MV-4-11 (cell line): ENCODE measurements around the gene CCDC102A.
"Not testable (repeated sequence)": the region's sequence is repeated elsewhere in the genome, so short reads cannot be mapped to it uniquely, and the experiment has no call there.

Source experiments
- DNase-seq: peaks from one replicate; lab custom pipeline; 2025; lab: John Stamatoyannopoulos, UW

Gene CCDC102A

GRCh38 chr16:57500578-57501111, 35.7 kb downstream of the CCDC102A start:
- DNase-seq, result no peak

GRCh38 chr16:57499941-57500340, 36.4 kb downstream of the CCDC102A start:
- DNase-seq, result not testable (repeated sequence)

GRCh38 chr16:57498031-57498430, 38.3 kb downstream of the CCDC102A start:
- DNase-seq, result no peak

GRCh38 chr16:57497121-57497520, 39.2 kb downstream of the CCDC102A start:
- no peak for DNase-seq

GRCh38 chr16:57493767-57494166, 42.6 kb downstream of the CCDC102A start:
- no peak for DNase-seq

GRCh38 chr16:57489229-57489628, 47.1 kb downstream of the CCDC102A start:
- DNase-seq, result no peak

GRCh38 chr16:57486858-57487834, 49.2 kb downstream of the CCDC102A start:
- DNase-seq, result no peak

GRCh38 chr16:57485916-57486857, 50.2 kb downstream of the CCDC102A start, which contains the start of gene DOK4:
Gene DOK4 (minus strand): TSS chr16:57486493. CDS start chr16:57479507, 6,986 bp downstream.
- peak; percentile 36 for DNase-seq

- no peak for DNase-seq
Observed at GRCh38 chr16:57485091-57485915, 51.1 kb downstream of the CCDC102A start.

- DNase-seq, result no peak
Observed at GRCh38 chr16:57484515-57485005, 51.8 kb downstream of the CCDC102A start.

- no peak for DNase-seq
Observed at GRCh38 chr16:57483725-57484514, 52.5 kb downstream of the CCDC102A start.

- no peak for DNase-seq
Observed at GRCh38 chr16:57482845-57483545, 53.4 kb downstream of the CCDC102A start.

- no peak for DNase-seq
Observed at GRCh38 chr16:57481421-57481820, 55.0 kb downstream of the CCDC102A start.

GRCh38 chr16:57480754-57481230, 55.6 kb downstream of the CCDC102A start:
- no peak for DNase-seq

- DNase-seq, result no peak
Observed at GRCh38 chr16:57479976-57480753, 56.2 kb downstream of the CCDC102A start.

- no peak for DNase-seq
Observed at GRCh38 chr16:57479205-57479975, 57.0 kb downstream of the CCDC102A start.

- no peak for DNase-seq
Observed at GRCh38 chr16:57478396-57479204, 57.8 kb downstream of the CCDC102A start.
